Measurements from ENCODE around the gene MTAP. TPM values are rescaled to one million over a fixed set of nuclear protein-coding genes. Genes with fewer than 3 reads are reported as not detected.
A peak's percentile ranks its signal among the peaks of the same experiment; 100 is the strongest.

MTAP gene
- total RNA-seq, 1 donor from 2014 or later: 56.1 TPM

GRCh38 chr9:21968331-21969010 is 166.0 kb downstream of the MTAP start:
- Histone ChIP-seq H3K9me3 (ENCODE audit: insufficient read depth, low read depth, low read length) (peaks cover 8% of the 10 kb centered on the region), H3K4me3 (ENCODE audit: insufficient read depth, low read depth, low read length) (peak overlapping the region; percentile 34), H3K27ac (ENCODE audit: low read depth, low read length) (no peak overlapping the region), H3K4me1 (ENCODE audit: insufficient read depth, low read length) (peaks cover 20% of the 10 kb centered on the region), H3K27me3 (ENCODE audit: insufficient read depth, low read length) (peaks cover 54% of the 10 kb centered on the region), H3K36me3 (ENCODE audit: insufficient read depth, low read length) (peaks cover 11% of the 10 kb centered on the region), H3K9ac (ENCODE audit: low read length) (no peak overlapping the region), H2AFZ (ENCODE audit: low read depth, low read length) (no peak overlapping the region), H3K4me2 (ENCODE audit: low read length) (peak overlapping the region; percentile 61), H4K20me1 (ENCODE audit: insufficient read depth, low read length) (peaks cover 47% of the 10 kb centered on the region), H3K79me2 (ENCODE audit: insufficient read depth, low read length) (no peaks in the 10 kb centered on the region)
- Mint-ChIP-seq H3K27ac (ENCODE audit: unreplicated experiment) (peak overlapping the region; percentile 77), H3K9me3 (ENCODE audit: unreplicated experiment) (peaks cover 33% of the 10 kb centered on the region), H3K4me1 (ENCODE audit: low read depth, unreplicated experiment) (peaks cover 2% of the 10 kb centered on the region), H3K4me3 (ENCODE audit: unreplicated experiment) (peak overlapping the region; percentile 28), H3K36me3 (ENCODE audit: low read depth, unreplicated experiment) (peaks cover 26% of the 10 kb centered on the region), H3K27me3 (ENCODE audit: low read depth, unreplicated experiment) (peaks cover 86% of the 10 kb centered on the region)
- TF ChIP-seq EZH2 (IDR thresholded peaks at IDR 0.05; ENCODE audit: insufficient read depth, low read length) (peak; percentile 39), CTCF (IDR thresholded peaks at IDR 0.05; ENCODE audit: insufficient read depth, low read depth, low read length) (no peak)
- no peak for DNase-seq (ENCODE audit: low read depth)
- FAIRE-seq: no peak

- H3K79me2 ChIP-seq (ENCODE audit: insufficient read depth, low read length): no peaks in the 10 kb centered on the region
- H3K27me3 ChIP-seq (ENCODE audit: insufficient read depth, low read length): peaks cover 62% of the 10 kb centered on the region
- Mint-ChIP-seq H3K9me3 (ENCODE audit: unreplicated experiment) (peaks cover 31% of the 10 kb centered on the region), H3K27ac (ENCODE audit: unreplicated experiment) (peak overlapping the region; percentile 77), H3K27me3 (ENCODE audit: low read depth, unreplicated experiment) (peaks cover 82% of the 10 kb centered on the region), H3K36me3 (ENCODE audit: low read depth, unreplicated experiment) (peaks cover 26% of the 10 kb centered on the region), H3K4me3 (ENCODE audit: unreplicated experiment) (peak overlapping the region; percentile 6), H3K4me1 (ENCODE audit: low read depth, unreplicated experiment) (peaks cover 4% of the 10 kb centered on the region)
- H3K9ac ChIP-seq (ENCODE audit: low read length): no peak overlapping the region
- H3K4me3 ChIP-seq (ENCODE audit: insufficient read depth, low read depth, low read length): no peak overlapping the region
- DNase-seq (ENCODE audit: low read depth) (no peak), FAIRE-seq (no peak)
- peak overlapping the region; percentile 61 for H3K4me2 ChIP-seq (ENCODE audit: low read length)
- H2AFZ ChIP-seq (ENCODE audit: low read depth, low read length): no peak overlapping the region
- H3K9me3 ChIP-seq (ENCODE audit: insufficient read depth, low read depth, low read length): peaks cover 8% of the 10 kb centered on the region
- peaks cover 11% of the 10 kb centered on the region for H3K36me3 ChIP-seq (ENCODE audit: insufficient read depth, low read length)
- H4K20me1 ChIP-seq (ENCODE audit: insufficient read depth, low read length): peaks cover 55% of the 10 kb centered on the region
- H3K4me1 ChIP-seq (ENCODE audit: insufficient read depth, low read length): peaks cover 20% of the 10 kb centered on the region
- no peak for TF ChIP-seq CTCF (IDR thresholded peaks at IDR 0.05; ENCODE audit: insufficient read depth, low read depth, low read length)
- TF ChIP-seq EZH2 (IDR thresholded peaks at IDR 0.05; ENCODE audit: insufficient read depth, low read length): no peak
- no peak overlapping the region for H3K27ac ChIP-seq (ENCODE audit: low read depth, low read length)
These were observed 166.8 kb downstream of the MTAP start for GRCh38 chr9:21969011-21969940.
